Inflammatory macrophage (primary cell): ENCODE measurements around the gene TMEM14B.
"Not testable (repeated sequence)": the region's sequence is repeated elsewhere in the genome, so short reads cannot be mapped to it uniquely, and the experiment has no call there.

Experiments used
- DNase-seq, 2 donors: peaks; one replicate each; pipeline ENCODE4 v3.0.0-alpha.2; 2020 to 2022

TMEM14B gene

GRCh38 chr6:10746915-10747250, 722 bp upstream of the TMEM14B start:
- DNase-seq: no peak

GRCh38 chr6:10749734-10750133, 2.1 kb downstream of the TMEM14B start:
- DNase-seq: no peak

- not testable (repeated sequence) for DNase-seq
Observed at GRCh38 chr6:10750568-10750967, 3.0 kb downstream of the TMEM14B start.

GRCh38 chr6:10751757-10752156, 4.2 kb downstream of the TMEM14B start:
- DNase-seq: not testable (repeated sequence)

GRCh38 chr6:10756085-10756484, 8.5 kb downstream of the TMEM14B start:
- no peak for DNase-seq

GRCh38 chr6:10759312-10759839, 11.8 kb downstream of the TMEM14B start:
- peak; percentile 50 to 65 for DNase-seq

- no peak for DNase-seq
Observed at GRCh38 chr6:10759884-10760329, 12.3 kb downstream of the TMEM14B start.

GRCh38 chr6:10763006-10763405, 15.4 kb downstream of the TMEM14B start:
- no peak for DNase-seq

- no peak for DNase-seq
Observed at GRCh38 chr6:10769419-10769818, 21.8 kb downstream of the TMEM14B start.

GRCh38 chr6:10771371-10771894, 23.8 kb downstream of the TMEM14B start:
- DNase-seq: no peak

GRCh38 chr6:10778230-10778629, 30.6 kb downstream of the TMEM14B start:
- no peak for DNase-seq

GRCh38 chr6:10779076-10779475, 31.5 kb downstream of the TMEM14B start:
- no peak for DNase-seq

GRCh38 chr6:10791673-10792072, 44.1 kb downstream of the TMEM14B start:
- DNase-seq: no peak

- no peak for DNase-seq
Observed at GRCh38 chr6:10792101-10792500, 44.5 kb downstream of the TMEM14B start.

GRCh38 chr6:10793035-10793434, 45.4 kb downstream of the TMEM14B start:
- no peak for DNase-seq

GRCh38 chr6:10793695-10794094, 46.1 kb downstream of the TMEM14B start:
- no peak for DNase-seq

- no peak for DNase-seq
Observed at GRCh38 chr6:10794239-10794638, 46.6 kb downstream of the TMEM14B start.

- DNase-seq: no peak
Observed at GRCh38 chr6:10800810-10801209, 53.2 kb downstream of the TMEM14B start.

GRCh38 chr6:10801224-10801848, 53.7 kb downstream of the TMEM14B start:
- DNase-seq: peak; percentile 54 to 62
